GM12873 (cell line): Measurements from ENCODE around the gene ATXN1.

Experiments
- CTCF ChIP-seq: IDR thresholded peaks from 2 replicates; pipeline ENCODE4 v1.5.1; 2012; ENCODE audit warnings: low read depth, mild to moderate bottlenecking, moderate library complexity, low read length, control low read depth; ENCODE audit not compliant: insufficient read depth; ENCODE audit errors: missing control alignments

ATXN1 gene

GRCh38 chr6:16667509-16667908, 93.8 kb downstream of the ATXN1 start:
- no peak for TF ChIP-seq CTCF

- TF ChIP-seq CTCF, result no peak
These were observed 95.3 kb downstream of the ATXN1 start for GRCh38 chr6:16665992-16666391.

- no peak for TF ChIP-seq CTCF
These were observed 96.1 kb downstream of the ATXN1 start for GRCh38 chr6:16665182-16665581.

GRCh38 chr6:16663901-16664300, 97.4 kb downstream of the ATXN1 start:
- TF ChIP-seq CTCF, result no peak

GRCh38 chr6:16660157-16660497, 101.1 kb downstream of the ATXN1 start:
- no peak for TF ChIP-seq CTCF

- TF ChIP-seq CTCF, result no peak
These were observed 101.6 kb downstream of the ATXN1 start for GRCh38 chr6:16659466-16660156.

- no peak for TF ChIP-seq CTCF
These were observed 102.8 kb downstream of the ATXN1 start for GRCh38 chr6:16658348-16659034.
